HepG2 (cell line): ENCODE data around the gene ZNF667. TPM values are rescaled to one million over a fixed set of nuclear protein-coding genes. Genes with fewer than 3 reads are reported as not detected.

Source experiments
- ATAC-seq: fragments of 200-7000 bp; cut with Tn5 transposase; 3 replicates; pipeline ENCODE4 v1.9.1; 2020; ENCODE audit warnings: mild to moderate bottlenecking, moderate library complexity
- BruUV-seq: library from RNA; stranded (reverse); fragments of 400-500 nt; replicated peaks from 2 replicates; lab custom pipeline; 2021; lab: Mats Ljungman, UMichigan
- CTCF ChIA-PET: fragments of 300-600 bp; formaldehyde crosslinking; extraction: SDS; loops from one replicate; lab custom pipeline; 2021; ENCODE audit warnings: low total read pairs, inconsistent platforms, low intra/inter-chr PET ratio; lab: Yijun Ruan, JAX
- POLR2A ChIA-PET: fragments of 350-600 bp; sonication (Branson Sonifier 250); formaldehyde crosslinking; loops from one replicate; lab custom pipeline; 2020; ENCODE audit warnings: antibody characterized with exemption, inconsistent platforms; lab: Yijun Ruan, JAX
- DNase-seq: peaks from one replicate; pipeline ENCODE4 v3.0.0-alpha.2; 2015; ENCODE audit warnings: low spot score
- FAIRE-seq: peaks from 3 replicates; lab custom pipeline; 2011; peaks lifted over from hg19 to GRCh38; lab: Jason Lieb, UNC
- H2AFZ ChIP-seq: one replicate; pipeline ENCODE4 v1.6.1; 2011; ENCODE audit warnings: low read length, inconsistent platforms
- H3K27ac ChIP-seq: fragments of 300-600 bp; 3 replicates; pipeline ENCODE4 v1.8.0; 2011; ENCODE audit warnings: mixed run types, mild to moderate bottlenecking, mixed read lengths, low read length, inconsistent platforms; ENCODE audit not compliant: insufficient read depth; ENCODE audit errors: extremely low read length
- H3K27me3 ChIP-seq, 2 experiments: fragments of 200-600 bp in 1 of 2; 2 replicates in 1 of 2; 3 replicates in 1 of 2; pipeline versions ENCODE4 v1.6.0 to v1.8.0; 2011; ENCODE audit warnings: low read length in 2 of 2, mild to moderate bottlenecking in 2 of 2, moderate library complexity in 2 of 2, inconsistent platforms in 1 of 2; ENCODE audit not compliant: insufficient read depth in 2 of 2, control insufficient read depth in 1 of 2
- H3K36me3 ChIP-seq, 2 experiments: fragments of 200-600 bp in 1 of 2; replicated peaks in 1 of 2; 2 replicates in 1 of 2; 3 replicates in 1 of 2; pipeline versions ENCODE4 v1.5.1 to v1.8.0; 2011; ENCODE audit warnings: low read length in 2 of 2, inconsistent platforms in 1 of 2; ENCODE audit not compliant: insufficient read depth in 2 of 2, control insufficient read depth in 1 of 2
- H3K4me1 ChIP-seq: 2 replicates; pipeline ENCODE4 v1.5.1; 2012; ENCODE audit warnings: low read length, inconsistent platforms; ENCODE audit not compliant: insufficient read depth
- H3K4me2 ChIP-seq: 2 replicates; pipeline ENCODE4 v1.6.0; 2011; ENCODE audit warnings: low read depth, low read length, inconsistent platforms
- H3K4me3 ChIP-seq, 3 experiments: fragments of 200-600 bp in 1 of 3; sonication (generic), shearing (Covaris generic) in 1 of 3; replicated peaks in 1 of 3; 2 replicates each; pipeline ENCODE4 v1.5.1; 2011 to 2016; ENCODE audit warnings: low read length in 3 of 3, inconsistent platforms in 2 of 3, low read depth in 2 of 3, mild to moderate bottlenecking in 2 of 3, control low read depth in 1 of 3, mixed read lengths in 1 of 3; ENCODE audit not compliant: insufficient read depth in 1 of 3
- H3K79me2 ChIP-seq: one replicate; pipeline ENCODE4 v1.6.1; 2011; ENCODE audit warnings: low read length, inconsistent platforms; ENCODE audit not compliant: insufficient read depth
- H3K9ac ChIP-seq: 2 replicates; pipeline ENCODE4 v1.6.0; 2011; ENCODE audit warnings: mild to moderate bottlenecking, low read depth, low read length, inconsistent platforms; ENCODE audit not compliant: insufficient read depth
- H3K9me3 ChIP-seq: 2 replicates; pipeline ENCODE4 v1.5.1; 2012; ENCODE audit warnings: mild to moderate bottlenecking, low read length
- H4K20me1 ChIP-seq: 2 replicates; pipeline ENCODE4 v1.6.0; 2011; ENCODE audit warnings: inconsistent platforms, mild to moderate bottlenecking, low read length, moderate library complexity; ENCODE audit not compliant: insufficient read depth
- BHLHE40 ChIP-seq: IDR thresholded peaks from 2 replicates; pipeline ENCODE4 v1.6.1; 2011; ENCODE audit warnings: low read length, improper control_type of control experiment
- CCDC6 ChIP-seq: sonication (generic); formaldehyde crosslinking; IDR thresholded peaks from 2 replicates; pipeline ENCODE4 v1.8.1; 2022; ENCODE audit warnings: mild to moderate bottlenecking, missing genetic modification reagents, moderate library complexity
- CEBPZ ChIP-seq: IDR thresholded peaks from 2 replicates; pipeline ENCODE4 v1.6.1; 2012; ENCODE audit warnings: low read length, improper control_type of control experiment
- FOXM1 ChIP-seq: sonication (generic); formaldehyde crosslinking; IDR thresholded peaks from 2 replicates; pipeline ENCODE4 v1.5.0; 2020; ENCODE audit warnings: missing genetic modification reagents
- GATA4 ChIP-seq: sonication (generic); IDR thresholded peaks from 2 replicates; pipeline ENCODE4 v1.6.1; 2016; ENCODE audit warnings: antibody characterized with exemption, low read depth, borderline replicate concordance
- REXO4 ChIP-seq: sonication (generic); formaldehyde crosslinking; IDR thresholded peaks from 2 replicates; pipeline ENCODE4 v1.8.0; 2022; ENCODE audit warnings: missing genetic modification reagents, mild to moderate bottlenecking, borderline replicate concordance
- TBX3 ChIP-seq: fragments of 450-650 bp; IDR thresholded peaks from 2 replicates; pipeline ENCODE4 v1.6.1; 2017; ENCODE audit warnings: antibody characterized with exemption, mild to moderate bottlenecking, inconsistent platforms, borderline replicate concordance
- ZNF17 ChIP-seq: sonication (generic); formaldehyde crosslinking; IDR thresholded peaks from 2 replicates; pipeline ENCODE4 v1.5.0; 2020; ENCODE audit warnings: mild to moderate bottlenecking, missing genetic modification reagents
- ZNF562 ChIP-seq: sonication (generic); formaldehyde crosslinking; IDR thresholded peaks from 2 replicates; pipeline ENCODE4 v1.8.0; 2022; ENCODE audit warnings: missing genetic modification reagents, borderline replicate concordance
- ZNF564 ChIP-seq: sonication (generic); formaldehyde crosslinking; IDR thresholded peaks from 2 replicates; pipeline ENCODE4 v1.8.1; 2023; ENCODE audit warnings: mild to moderate bottlenecking, missing genetic modification reagents
- WGBS: methylation state at CpG from one replicate; pipeline ENCODE4 v1.1.6; 2017; ENCODE audit warnings: low lambda C conversion rate; 5-methylcytosine and 5-hydroxymethylcytosine counted together
- in situ Hi-C: cut with HindIII; loops from 2 replicates; pipeline ENCODE4 v1.10.0; 2017; ENCODE audit warnings: low pct_unique_long_range_greater_than_20kb; ENCODE audit not compliant: extremely low pct_ligation_motif_present
- intact Hi-C: fragments of 100-400 bp; cut with micrococcal nuclease; formaldehyde crosslinking; loops from one replicate; pipeline ENCODE4 v1.10.0; 2022; ENCODE audit not compliant: unreplicated experiment
- polyA plus RNA-seq, 8 experiments: library from polyadenylated mRNA; depleted of rRNA in 3 of 8; stranded (reverse) in 7 of 8; unstranded in 1 of 8; fragments of >200 nt; fragmentation: Illumina TruSeq in 4 of 8; extraction: Trizol in 4 of 8; gene quantifications; 2 replicates each; pipeline versions ENCODE4 v1.2.1 to v1.2.3, GENCODE V29; 2011 to 2016; ENCODE audit warnings: low read depth in 4 of 8, missing spikeins in 1 of 8, mixed read lengths in 1 of 8; ENCODE audit not compliant: insufficient read depth in 1 of 8
- total RNA-seq, 5 experiments: library from RNA; depleted of rRNA; stranded (reverse); fragments of >200 nt; fragmentation: Illumina TruSeq; extraction: Trizol; gene quantifications; 2 replicates each; pipeline ENCODE4 v1.2.3, GENCODE V29; 2016; ENCODE audit warnings: low read depth in 1 of 5

Gene ZNF667
- total and polyA plus RNA-seq, 2 of the 13 experiments (the other 11 are each of a cell fraction or from before 2014, with no cell fraction given): not detected

- TF ChIP-seq CEBPZ (no peak), TBX3 (no peak), CCDC6 (CRISPR knock-in tag) (no peak), FOXM1 (CRISPR knock-in tag) (no peak), REXO4 (CRISPR knock-in tag) (no peak)
Measured at GRCh38 chr19:56403261-56403660, 73.9 kb downstream of the ZNF667 start (continued).

GRCh38 chr19:56400485-56400884 lies 76.7 kb downstream of the ZNF667 start:
- no peak overlapping the region for H3K4me3 ChIP-seq
- no peak for TF ChIP-seq BHLHE40
- TF ChIP-seq ZNF17 (CRISPR knock-in tag): no peak
- TF ChIP-seq ZNF562 (CRISPR knock-in tag): 0 out of 2 replicates have a peak, but pooled peaks have one; percentile 34
- no peak for TF ChIP-seq ZNF564 (CRISPR knock-in tag)
- no peak for TF ChIP-seq GATA4
- TF ChIP-seq, all 625 proteins: peak for 1
- ChIA-PET CTCF (no interaction called here), POLR2A (interaction anchor here (0.7 kb wide), 1 partner anchor 45 kb away, joined by 3 read pairs; no protein-coding TSS in a partner anchor)
- no peak overlapping the region for H3K4me2 ChIP-seq
- in situ Hi-C loops (no loop called here), intact Hi-C loops (no loop called here)
- H3K9me3 ChIP-seq: peaks cover 59% of the 10 kb centered on the region
- BruUV-seq: no TSS peak
- H3K9ac ChIP-seq: no peak overlapping the region
- H3K27ac ChIP-seq: no peak overlapping the region
- no peaks in the 10 kb centered on the region for H4K20me1 ChIP-seq
- 65% methylated on average over 4 of the region's 4 CpGs for WGBS
- FAIRE-seq (no peak), DNase-seq (no peak), ATAC-seq (no peak)
- H3K36me3 ChIP-seq: no peaks in the 10 kb centered on the region
- H3K79me2 ChIP-seq: no peaks in the 10 kb centered on the region
- no peak overlapping the region for H2AFZ ChIP-seq
- no peaks in the 10 kb centered on the region; a peak in 1 of 5 replicates for H3K27me3 ChIP-seq
- peaks cover 16% of the 10 kb centered on the region for H3K4me1 ChIP-seq
